ENCODE results near the gene LRBA.

Gene LRBA

GRCh38 chr4:150342945-150343344 is 672.1 kb downstream of the LRBA start:
- DNase-seq: no peak

- DNase-seq: no peak
Measured at GRCh38 chr4:150337734-150338133, 677.4 kb downstream of the LRBA start.

- no peak for DNase-seq
Measured at GRCh38 chr4:150336676-150337412, 678.2 kb downstream of the LRBA start.

DNA sequence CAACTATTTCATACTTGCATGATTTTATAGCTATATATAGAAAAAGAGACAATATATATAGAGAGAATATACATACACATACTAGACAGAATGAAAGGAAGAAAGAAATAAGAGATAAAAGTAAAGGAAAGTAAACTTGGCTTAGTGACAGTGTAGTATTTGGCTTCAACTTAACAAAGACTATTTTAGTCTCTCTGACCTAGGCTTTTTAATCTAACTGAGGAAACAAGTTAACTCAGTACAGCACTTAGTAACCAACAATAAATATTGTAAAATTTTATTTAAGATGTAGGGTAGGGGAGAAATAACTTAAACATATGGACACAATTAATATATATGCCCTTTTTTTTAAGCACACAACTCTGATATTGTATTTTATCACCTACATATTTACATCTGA is 682.1 kb downstream of the LRBA start:
- DNase-seq: no peak

GRCh38 chr4:150332086-150332485 is 683.0 kb downstream of the LRBA start:
- DNase-seq: no peak

- DNase-seq: no peak
Measured at GRCh38 chr4:150329373-150329772, 685.7 kb downstream of the LRBA start.

- no peak for DNase-seq
Measured at GRCh38 chr4:150328496-150328895, 686.6 kb downstream of the LRBA start.

- no peak for DNase-seq
Measured at GRCh38 chr4:150327262-150327780, 687.8 kb downstream of the LRBA start.

DNA sequence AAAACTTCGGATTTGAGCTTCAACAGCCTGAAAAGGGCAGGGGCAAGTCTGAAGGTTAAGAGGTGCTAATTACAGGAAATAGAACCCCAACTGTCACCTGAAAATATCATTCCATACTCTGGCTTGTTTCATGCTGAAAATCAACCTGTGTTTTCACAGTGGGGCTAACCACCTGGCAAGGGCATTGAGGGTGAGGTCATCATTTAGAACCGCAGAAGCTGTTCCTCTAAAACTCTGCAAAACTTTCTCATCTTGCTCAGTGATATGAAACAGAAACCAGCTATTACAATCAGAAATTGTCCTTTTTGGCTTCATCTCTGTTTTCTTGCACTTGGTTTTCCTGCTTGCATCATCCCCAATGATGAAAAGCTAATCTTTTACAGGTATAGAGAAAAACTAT is 689.2 kb downstream of the LRBA start:
- no peak for DNase-seq

GRCh38 chr4:150323406-150324325 is 691.4 kb downstream of the LRBA start:
- no peak for DNase-seq

DNA sequence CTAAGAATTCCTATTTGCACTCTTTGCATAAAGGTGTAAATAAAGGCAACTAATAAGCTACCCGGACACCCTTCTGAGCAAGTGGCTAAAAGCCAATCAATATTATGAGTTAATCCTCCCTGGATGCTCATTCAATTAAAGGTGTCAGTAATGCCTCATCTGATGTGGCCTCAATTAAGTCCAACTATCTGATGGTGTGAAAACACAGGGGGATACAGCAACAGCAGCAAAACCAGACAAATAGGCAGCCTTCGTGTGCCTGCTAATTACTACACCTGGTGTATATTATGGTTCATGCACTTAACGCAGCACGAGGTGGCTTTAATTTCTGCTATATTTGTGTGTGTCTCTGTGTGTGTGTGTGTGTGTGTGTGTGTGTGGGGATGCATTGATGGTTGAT is 692.4 kb downstream of the LRBA start:
- DNase-seq: no peak

DNA sequence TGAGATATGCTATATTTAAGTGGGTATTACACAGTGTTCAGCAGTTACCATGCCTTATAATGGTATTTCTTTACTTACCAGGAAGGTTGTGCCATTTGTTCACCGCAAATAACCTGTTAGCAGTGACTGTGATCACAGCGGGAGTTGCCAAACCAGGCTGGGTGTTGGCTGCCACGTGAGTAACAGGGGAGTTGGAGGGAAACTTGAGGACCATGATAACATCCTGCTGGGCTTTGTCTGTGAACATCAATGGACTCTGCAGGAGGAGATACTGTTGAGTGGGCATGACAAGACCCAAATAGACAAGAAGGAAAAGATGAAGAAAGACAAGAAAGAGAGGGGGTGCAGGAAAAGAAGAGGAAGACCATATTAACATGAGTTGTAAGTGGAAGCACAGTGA is 694.0 kb downstream of the LRBA start:
- no peak for DNase-seq

DNA sequence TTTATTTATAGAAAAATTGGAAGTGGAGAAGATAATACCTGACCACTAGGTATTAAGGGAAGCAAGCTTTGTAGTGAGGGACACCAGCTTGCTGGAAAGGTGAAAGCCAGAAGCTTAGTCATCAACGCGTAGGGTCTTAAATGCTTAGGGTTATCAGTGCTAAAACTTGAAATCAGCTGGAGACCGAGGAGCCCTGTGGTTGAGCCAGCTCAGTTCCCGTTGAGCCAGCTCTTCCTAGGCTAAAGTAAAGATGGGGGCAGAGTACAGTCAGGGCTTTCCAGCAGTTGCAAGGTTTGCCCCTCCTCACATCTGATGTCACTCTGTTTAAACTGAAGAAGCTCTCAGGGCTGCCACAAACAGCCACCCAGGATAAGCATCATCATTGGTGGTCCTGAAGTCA is 696.1 kb downstream of the LRBA start:
- no peak for DNase-seq

GRCh38 chr4:150318527-150318926 is 696.6 kb downstream of the LRBA start:
- DNase-seq: no peak

GRCh38 chr4:150316332-150317205 is 698.5 kb downstream of the LRBA start:
- no peak for DNase-seq

GRCh38 chr4:150315691-150316090 is 699.4 kb downstream of the LRBA start:
- no peak for DNase-seq

DNA sequence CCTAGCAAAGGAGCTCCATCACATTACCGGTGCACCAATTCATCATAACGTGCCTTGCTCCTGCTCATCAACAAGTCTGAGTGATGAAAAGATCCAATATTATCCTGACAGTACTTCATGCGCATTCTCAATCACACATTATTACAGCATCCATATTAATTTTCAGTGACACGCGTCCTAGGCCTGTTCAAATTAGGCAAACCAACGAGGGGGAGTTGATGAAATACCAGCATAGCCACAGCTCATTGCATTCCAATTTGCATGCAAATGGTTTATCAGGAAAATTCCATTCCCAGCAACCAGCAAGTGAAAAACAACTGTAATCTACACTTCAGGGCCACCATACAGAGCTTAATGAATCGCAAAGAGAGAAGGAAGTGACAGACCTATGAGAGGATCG is 699.9 kb downstream of the LRBA start:
- DNase-seq: no peak

DNA sequence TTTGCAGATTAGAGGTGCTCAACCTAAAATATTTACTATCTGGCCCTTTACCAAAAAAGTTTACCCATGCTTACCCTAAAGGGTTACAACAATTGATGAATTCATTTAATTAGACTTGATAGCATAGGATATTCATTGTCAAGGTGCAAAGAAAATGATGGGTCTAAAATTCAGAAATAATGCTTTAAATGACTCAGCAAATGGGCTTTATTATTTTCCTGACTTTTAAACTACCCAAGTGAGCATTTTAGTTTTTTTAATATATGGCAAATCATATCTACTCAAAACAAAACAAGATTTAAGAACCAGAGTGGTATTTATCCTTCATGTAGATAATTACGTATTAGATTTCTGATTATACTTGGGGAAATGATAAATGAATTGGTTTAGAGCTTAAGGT is 701.1 kb downstream of the LRBA start:
- DNase-seq: no peak

- DNase-seq: no peak
Measured at GRCh38 chr4:150310159-150310895, 704.8 kb downstream of the LRBA start.

DNA sequence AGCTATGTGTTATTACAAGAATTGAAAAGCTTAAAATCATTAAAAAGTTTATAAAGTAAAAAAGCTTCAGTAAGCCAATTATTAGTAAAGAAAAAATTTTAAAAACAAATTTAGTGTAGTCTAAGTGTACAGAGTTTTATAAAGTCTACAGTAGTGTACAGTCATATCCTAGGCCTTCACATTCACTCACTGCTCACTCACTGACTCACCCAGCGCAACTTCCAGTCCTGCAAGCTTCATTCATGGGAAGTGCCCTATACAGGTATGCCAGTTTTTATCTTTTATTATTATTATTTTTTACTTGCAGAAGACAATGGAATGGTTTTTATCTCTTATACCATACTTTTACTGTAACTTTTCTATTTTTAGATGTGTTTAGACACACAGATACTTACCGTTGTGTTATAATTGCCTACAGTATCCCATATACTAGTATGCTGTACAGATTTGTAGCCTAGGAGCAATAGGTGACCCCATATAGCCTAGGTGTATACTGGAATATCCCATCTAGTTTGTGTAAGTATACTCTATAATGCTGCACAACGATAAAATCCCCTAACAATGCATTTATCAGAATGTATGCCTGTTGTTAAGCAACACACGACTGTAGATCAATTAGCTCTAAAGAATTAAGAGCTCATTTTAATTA is 706.1 kb downstream of the LRBA start:
- no peak for DNase-seq

DNA sequence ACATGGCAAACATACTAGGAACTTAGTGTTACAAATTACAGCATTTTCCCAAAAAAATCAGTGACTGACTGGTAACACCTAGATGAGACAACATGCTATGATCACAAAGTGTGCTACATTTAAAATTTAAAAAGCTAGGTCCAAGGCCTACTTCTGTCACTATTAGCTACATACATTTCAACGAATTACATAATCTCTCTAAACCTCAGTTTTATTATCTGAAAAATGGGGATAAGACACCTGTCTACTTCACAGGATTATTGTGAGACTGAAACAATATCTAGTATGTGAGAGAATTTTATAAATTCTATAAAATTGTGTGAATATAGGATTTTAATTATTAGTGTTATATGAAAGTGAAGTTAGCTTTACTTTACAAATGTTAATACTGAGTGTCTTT is 708.4 kb downstream of the LRBA start:
- no peak for DNase-seq

GRCh38 chr4:150305995-150306394 is 709.1 kb downstream of the LRBA start:
- DNase-seq: no peak
